ENCODE measurements around the gene MPST. TPM values are rescaled to one million over a fixed set of nuclear protein-coding genes. Genes with fewer than 3 reads are reported as not detected.

Gene MPST
- total RNA-seq, 1 experiment from 2014 or later = 73.0 TPM

- no peaks in the 10 kb centered on the region for H3K4me1 Mint-ChIP-seq (ENCODE audit: low read depth, unreplicated experiment)
- no TSS peak for BruUV-seq (replicated peaks)
- DNase-seq = no peak
- no peaks in the 10 kb centered on the region for H3K36me3 Mint-ChIP-seq (ENCODE audit: insufficient read depth, unreplicated experiment)
- no peak for TF ChIP-seq CTCF (IDR thresholded peaks at IDR 0.05; ENCODE audit: unreplicated experiment)
- H3K4me3 Mint-ChIP-seq (ENCODE audit: low read depth, unreplicated experiment) = no peak overlapping the region
- no peaks in the 10 kb centered on the region for H3K9me3 Mint-ChIP-seq (ENCODE audit: low read depth, unreplicated experiment)
- H3K27me3 Mint-ChIP-seq (ENCODE audit: unreplicated experiment) = peaks cover 77% of the 10 kb centered on the region
- CTCF ChIA-PET = no interaction called here
- H3K27ac Mint-ChIP-seq (ENCODE audit: unreplicated experiment) = no peak overlapping the region
- intact Hi-C loops (cut with micrococcal nuclease; ENCODE audit: unreplicated experiment) = no loop called here
Measured at GRCh38 chr22:36990457-36990856, 29.1 kb upstream of the MPST start.

GRCh38 chr22:36991206-36991605, 28.3 kb upstream of the MPST start:
- CTCF ChIA-PET = no interaction called here
- Mint-ChIP-seq H3K27me3 (ENCODE audit: unreplicated experiment) (peaks cover 82% of the 10 kb centered on the region), H3K4me1 (ENCODE audit: low read depth, unreplicated experiment) (no peaks in the 10 kb centered on the region), H3K4me3 (ENCODE audit: low read depth, unreplicated experiment) (no peak overlapping the region), H3K9me3 (ENCODE audit: low read depth, unreplicated experiment) (no peaks in the 10 kb centered on the region), H3K36me3 (ENCODE audit: insufficient read depth, unreplicated experiment) (no peaks in the 10 kb centered on the region), H3K27ac (ENCODE audit: unreplicated experiment) (no peak overlapping the region)
- BruUV-seq (replicated peaks) = no TSS peak
- intact Hi-C loops (cut with micrococcal nuclease; ENCODE audit: unreplicated experiment) = no loop called here
- TF ChIP-seq CTCF (IDR thresholded peaks at IDR 0.05; ENCODE audit: unreplicated experiment) = no peak
- DNase-seq = no peak

GRCh38 chr22:36997746-36998145, 21.8 kb upstream of the MPST start:
- CTCF ChIA-PET = interaction anchor here (1.1 kb wide), 1 partner anchor 24 kb away, joined by 3 read pairs; no protein-coding TSS in a partner anchor

GRCh38 chr22:36998620-36999351, 20.8 kb upstream of the MPST start:
- CTCF ChIA-PET = interaction anchor here (0.7 to 1.1 kb wide), 2 partner anchors 23 to 620 kb away, joined by 3 to 4 read pairs; no protein-coding TSS in a partner anchor
- intact Hi-C loops (cut with micrococcal nuclease; ENCODE audit: unreplicated experiment) = no loop called here
- H3K4me1 Mint-ChIP-seq (ENCODE audit: low read depth, unreplicated experiment) = no peaks in the 10 kb centered on the region
- no peak for DNase-seq
- no peaks in the 10 kb centered on the region for H3K36me3 Mint-ChIP-seq (ENCODE audit: insufficient read depth, unreplicated experiment)
- TF ChIP-seq CTCF (IDR thresholded peaks at IDR 0.05; ENCODE audit: unreplicated experiment) = no peak
- H3K27ac Mint-ChIP-seq (ENCODE audit: unreplicated experiment) = no peak overlapping the region
- no peaks in the 10 kb centered on the region for H3K9me3 Mint-ChIP-seq (ENCODE audit: low read depth, unreplicated experiment)
- H3K27me3 Mint-ChIP-seq (ENCODE audit: unreplicated experiment) = peaks cover 78% of the 10 kb centered on the region
- no TSS peak for BruUV-seq (replicated peaks)
- H3K4me3 Mint-ChIP-seq (ENCODE audit: low read depth, unreplicated experiment) = no peak overlapping the region

More at GRCh38 chr22:36997746-36998145, 21.8 kb upstream of the MPST start:
- DNase-seq = no peak
- H3K9me3 Mint-ChIP-seq (ENCODE audit: low read depth, unreplicated experiment) = no peaks in the 10 kb centered on the region
- no peaks in the 10 kb centered on the region for H3K4me1 Mint-ChIP-seq (ENCODE audit: low read depth, unreplicated experiment)
- TF ChIP-seq CTCF (IDR thresholded peaks at IDR 0.05; ENCODE audit: unreplicated experiment) = no peak
- intact Hi-C loops (cut with micrococcal nuclease; ENCODE audit: unreplicated experiment) = no loop called here
- no peaks in the 10 kb centered on the region for H3K36me3 Mint-ChIP-seq (ENCODE audit: insufficient read depth, unreplicated experiment)
- H3K27ac Mint-ChIP-seq (ENCODE audit: unreplicated experiment) = no peak overlapping the region
- no TSS peak for BruUV-seq (replicated peaks)
- no peak overlapping the region for H3K4me3 Mint-ChIP-seq (ENCODE audit: low read depth, unreplicated experiment)
- H3K27me3 Mint-ChIP-seq (ENCODE audit: unreplicated experiment) = peaks cover 77% of the 10 kb centered on the region
